Bronchial epithelial cell (primary cell): ENCODE data around the gene LNPK. TPM values are rescaled to one million over a fixed set of nuclear protein-coding genes. Genes with fewer than 3 reads are reported as not detected.
A peak's percentile ranks its signal among the peaks of the same experiment; 100 is the strongest.

Experiments used
- DNase-seq: peaks from one replicate; pipeline ENCODE4 v3.0.0-alpha.2; 2010; ENCODE audit warnings: low read depth
- FAIRE-seq: peaks from 2 replicates; lab custom pipeline; 2011; peaks lifted over from hg19 to GRCh38; lab: Jason Lieb, UNC
- H3K27me3 ChIP-seq: 2 replicates; pipeline ENCODE4 v1.5.1; 2011; ENCODE audit warnings: low read length; ENCODE audit not compliant: control insufficient read depth, insufficient read depth
- H3K36me3 ChIP-seq: 2 replicates; pipeline ENCODE4 v1.5.1; 2011; ENCODE audit warnings: low read length; ENCODE audit not compliant: control insufficient read depth, insufficient read depth
- H3K4me3 ChIP-seq: 2 replicates; pipeline ENCODE4 v1.5.1; 2011; ENCODE audit warnings: mild to moderate bottlenecking, low read depth, low read length, control low read depth
- CTCF ChIP-seq: IDR thresholded peaks from 2 replicates; pipeline ENCODE4 v1.5.1; 2011; ENCODE audit warnings: mild to moderate bottlenecking, moderate library complexity, low read length, control low read depth, inconsistent platforms; ENCODE audit not compliant: insufficient read depth, severe bottlenecking
- total RNA-seq: library from RNA; depleted of rRNA; stranded (reverse); fragments of >200 nt; gene quantifications from 2 replicates; pipeline ENCODE4 v1.2.1, GENCODE V29; 2014

Gene LNPK
- total RNA-seq = 16.6 and 20.0 TPM in 2 replicates

GRCh38 chr2:176001916-176002687 lies at the start of gene LNPK:
Gene LNPK, minus strand, starts transcription at chr2:176002267. Its CDS starts 6,683 bp downstream, at chr2:175995584.
- no peak for TF ChIP-seq CTCF
- FAIRE-seq = no peak
- peak; percentile 76 for DNase-seq

GRCh38 chr2:176039375-176039774 lies 37.3 kb upstream of the LNPK start:
- TF ChIP-seq CTCF = no peak
- no peaks in the 10 kb centered on the region for H3K36me3 ChIP-seq
- DNase-seq (no peak), FAIRE-seq (no peak)
- no peaks in the 10 kb centered on the region for H3K27me3 ChIP-seq
- no peak overlapping the region for H3K4me3 ChIP-seq

More at GRCh38 chr2:176001916-176002687, at the start of gene LNPK:
- Histone ChIP-seq H3K4me3 (peak within 1 kb of the TSS; percentile 67), H3K27me3 (no peaks in the 10 kb centered on the region), H3K36me3 (no peaks in the 10 kb centered on the region)

GRCh38 chr2:176038694-176039093 lies 36.6 kb upstream of the LNPK start:
- TF ChIP-seq CTCF = no peak
- Histone ChIP-seq H3K4me3 (no peak overlapping the region), H3K36me3 (no peaks in the 10 kb centered on the region), H3K27me3 (no peaks in the 10 kb centered on the region)
- FAIRE-seq (no peak), DNase-seq (no peak)

- Histone ChIP-seq H3K27me3 (no peaks in the 10 kb centered on the region), H3K4me3 (no peak overlapping the region), H3K36me3 (no peaks in the 10 kb centered on the region)
- DNase-seq (no peak), FAIRE-seq (no peak)
- TF ChIP-seq CTCF = no peak
These were observed 33.1 kb upstream of the LNPK start for GRCh38 chr2:176035013-176035691.

- no peak for TF ChIP-seq CTCF
- no peaks in the 10 kb centered on the region for H3K27me3 ChIP-seq
These were observed 25.7 kb upstream of the LNPK start for GRCh38 chr2:176027806-176028205.

More at GRCh38 chr2:176027806-176028205, 25.7 kb upstream of the LNPK start:
- no peak overlapping the region for H3K4me3 ChIP-seq
- DNase-seq (no peak), FAIRE-seq (no peak)
- no peaks in the 10 kb centered on the region for H3K36me3 ChIP-seq
